Measurements from ENCODE around the gene MRPL52. TPM values are rescaled to one million over a fixed set of nuclear protein-coding genes. Genes with fewer than 3 reads are reported as not detected.
A peak's percentile ranks its signal among the peaks of the same experiment; 100 is the strongest.

Gene MRPL52
- total RNA-seq, 2 donors from 2014 or later = 29.3 to 45.1 TPM

DNA sequence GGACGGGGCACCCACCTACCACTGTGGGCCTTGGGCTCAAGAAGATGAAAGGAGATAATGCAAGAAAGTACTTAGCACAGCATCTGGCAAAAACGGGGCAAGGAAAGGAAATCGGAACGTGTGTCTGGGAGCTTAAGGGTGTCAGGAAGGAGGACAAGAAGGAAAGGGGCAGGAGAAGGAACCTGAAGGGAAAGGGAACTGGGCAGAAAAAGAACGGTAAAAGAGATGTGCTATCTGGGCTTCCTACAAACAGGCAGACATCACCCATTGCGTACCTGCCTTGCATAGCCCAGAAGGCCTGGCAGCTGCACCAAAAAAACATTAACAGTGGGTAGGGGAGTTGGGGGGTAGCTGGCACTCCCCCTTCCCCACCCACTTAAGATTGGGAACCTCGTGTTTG lies 52.4 kb downstream of the MRPL52 start:
- no peak for DNase-seq
- Histone ChIP-seq H3K27ac (no peak overlapping the region), H3K4me1 (peaks cover 24% of the 10 kb centered on the region), H3K36me3 (replicated peaks in 1 of 2; ENCODE audit: insufficient read depth in 1 of 2, low read depth in 2 of 2) (peaks cover 0 to 5% of the 10 kb centered on the region in 2 donors), H3K9me3 (no peaks in the 10 kb centered on the region), H3K27me3 (no peaks in the 10 kb centered on the region), H3K4me3 (no peak overlapping the region)
- WGBS, 2 donors = 31 to 36% methylated on average over 7 of the region's 7 CpGs
- TF ChIP-seq POLR2A (IDR thresholded peaks at IDR 0.05) = no peak
- TF ChIP-seq, protein P1, sequence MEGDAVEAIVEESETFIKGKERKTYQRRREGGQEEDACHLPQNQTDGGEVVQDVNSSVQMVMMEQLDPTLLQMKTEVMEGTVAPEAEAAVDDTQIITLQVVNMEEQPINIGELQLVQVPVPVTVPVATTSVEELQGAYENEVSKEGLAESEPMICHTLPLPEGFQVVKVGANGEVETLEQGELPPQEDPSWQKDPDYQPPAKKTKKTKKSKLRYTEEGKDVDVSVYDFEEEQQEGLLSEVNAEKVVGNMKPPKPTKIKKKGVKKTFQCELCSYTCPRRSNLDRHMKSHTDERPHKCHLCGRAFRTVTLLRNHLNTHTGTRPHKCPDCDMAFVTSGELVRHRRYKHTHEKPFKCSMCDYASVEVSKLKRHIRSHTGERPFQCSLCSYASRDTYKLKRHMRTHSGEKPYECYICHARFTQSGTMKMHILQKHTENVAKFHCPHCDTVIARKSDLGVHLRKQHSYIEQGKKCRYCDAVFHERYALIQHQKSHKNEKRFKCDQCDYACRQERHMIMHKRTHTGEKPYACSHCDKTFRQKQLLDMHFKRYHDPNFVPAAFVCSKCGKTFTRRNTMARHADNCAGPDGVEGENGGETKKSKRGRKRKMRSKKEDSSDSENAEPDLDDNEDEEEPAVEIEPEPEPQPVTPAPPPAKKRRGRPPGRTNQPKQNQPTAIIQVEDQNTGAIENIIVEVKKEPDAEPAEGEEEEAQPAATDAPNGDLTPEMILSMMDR (IDR thresholded peaks at IDR 0.05) = no peak
- no peak for ATAC-seq
- intact Hi-C loops (cut with DNase I) = no loop called here

DNA sequence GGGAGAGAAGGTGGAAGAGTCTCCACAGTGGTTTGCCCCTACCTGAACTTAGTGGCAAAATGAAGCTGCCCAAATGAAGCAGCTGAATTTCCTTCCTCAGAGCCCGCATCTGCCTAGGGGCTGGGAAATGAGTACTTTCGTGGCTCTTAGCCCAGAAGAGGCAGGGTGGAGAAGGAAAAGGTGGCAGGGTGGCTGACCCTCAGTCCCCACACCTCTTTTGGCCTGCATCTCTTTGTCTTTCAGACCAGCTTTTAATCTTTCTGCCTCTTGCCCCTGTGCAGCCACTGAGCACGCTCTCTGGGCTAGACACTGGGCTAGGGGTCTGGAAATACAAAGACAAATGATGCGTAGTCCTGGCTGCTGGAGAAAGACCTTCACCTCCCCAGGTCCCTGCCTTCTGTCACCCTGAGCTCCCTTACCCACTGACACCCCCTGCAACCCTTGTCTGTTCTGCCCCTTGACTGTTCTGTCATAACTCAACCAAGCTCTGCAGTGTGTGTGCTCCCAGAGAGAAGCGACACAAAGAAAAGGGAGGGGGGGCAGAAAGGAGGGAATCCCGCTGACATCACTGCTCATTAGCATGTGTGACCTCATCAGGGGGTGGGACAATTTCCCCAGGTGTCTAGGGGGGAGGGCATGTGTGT lies 53.0 kb downstream of the MRPL52 start:
- DNase-seq = peak; percentile 59 to 81 (median 72)
- Histone ChIP-seq H3K36me3 (replicated peaks in 1 of 2; ENCODE audit: insufficient read depth in 1 of 2, low read depth in 2 of 2) (no peaks in the 10 kb centered on the region), H3K4me3 (no peak overlapping the region), H3K9me3 (no peaks in the 10 kb centered on the region), H3K27ac (no peak overlapping the region), H3K4me1 (peaks cover 29% of the 10 kb centered on the region), H3K27me3 (no peaks in the 10 kb centered on the region)
- peak; percentile 24 for ATAC-seq
- TF ChIP-seq POLR2A (IDR thresholded peaks at IDR 0.05) = peak in 1 of 3 donors; percentile 8
- TF ChIP-seq, protein P1 (IDR thresholded peaks at IDR 0.05) = no peak
- intact Hi-C loops (cut with DNase I) = no loop called here
- WGBS, 2 donors = 23 to 39% methylated on average over 4 to 6 of the region's 6 CpGs

DNA sequence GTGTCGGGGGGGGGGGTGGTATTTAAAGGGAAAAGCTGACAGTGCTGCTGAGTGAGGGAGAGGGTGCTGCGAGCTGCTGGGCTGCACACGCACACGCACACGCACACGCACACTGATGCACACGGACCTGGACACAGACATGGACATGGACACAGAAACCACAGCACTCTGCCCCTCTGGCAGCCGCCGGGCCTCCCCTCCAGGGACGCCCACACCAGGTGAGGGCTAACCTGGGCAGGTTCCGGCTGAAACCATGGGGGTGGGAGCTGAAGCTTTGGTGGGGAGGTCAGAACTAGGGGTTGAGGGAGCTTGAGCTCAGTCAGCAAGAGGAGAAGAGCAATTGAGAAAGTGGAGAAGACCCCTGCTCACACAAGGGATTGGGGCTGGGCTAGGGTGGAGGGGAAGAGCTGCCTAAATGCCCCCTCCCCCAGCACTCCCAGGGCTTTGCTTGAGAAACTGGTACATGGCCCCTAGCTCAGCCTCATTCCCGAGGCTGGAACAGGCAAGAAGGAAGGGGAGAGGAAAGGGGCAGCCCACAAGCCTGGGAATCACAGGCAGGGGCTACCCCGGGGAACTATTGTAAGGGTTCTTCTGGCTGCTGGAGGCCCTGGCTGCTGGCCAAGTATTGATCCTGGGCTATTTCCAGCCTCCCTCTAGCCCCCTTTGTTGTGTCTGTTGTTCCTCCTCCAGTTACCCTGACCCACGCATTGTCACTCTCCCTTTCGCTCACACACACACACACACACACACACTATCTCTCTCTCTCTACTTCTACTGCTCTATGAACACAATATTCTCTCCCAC lies 53.7 kb downstream of the MRPL52 start, which contains the start of gene REM2:
REM2 (plus strand) TSS at position 50 of the 804 bp plus-strand sequence; CDS start at position 116, 66 bp downstream.
- intact Hi-C loops (cut with DNase I) = no loop called here
- no peak for ATAC-seq
- TF ChIP-seq POLR2A (IDR thresholded peaks at IDR 0.05) = no peak
- TF ChIP-seq, protein P1 (IDR thresholded peaks at IDR 0.05) = no peak
- Histone ChIP-seq H3K27ac (peak within 1 kb of the TSS in 3 of 4 donors; percentile 18 to 47 (median 33)), H3K4me3 (no peak within 1 kb of the TSS), H3K27me3 (no peaks in the 10 kb centered on the region), H3K4me1 (peaks cover 36% of the 10 kb centered on the region), H3K36me3 (replicated peaks in 1 of 2; ENCODE audit: insufficient read depth in 1 of 2, low read depth in 2 of 2) (no peaks in the 10 kb centered on the region), H3K9me3 (no peaks in the 10 kb centered on the region)
- 28 to 33% methylated on average over 5 to 15 of the region's 15 CpGs for WGBS, 2 donors
- DNase-seq = peak in 1 of 4 donors; percentile 24

DNA sequence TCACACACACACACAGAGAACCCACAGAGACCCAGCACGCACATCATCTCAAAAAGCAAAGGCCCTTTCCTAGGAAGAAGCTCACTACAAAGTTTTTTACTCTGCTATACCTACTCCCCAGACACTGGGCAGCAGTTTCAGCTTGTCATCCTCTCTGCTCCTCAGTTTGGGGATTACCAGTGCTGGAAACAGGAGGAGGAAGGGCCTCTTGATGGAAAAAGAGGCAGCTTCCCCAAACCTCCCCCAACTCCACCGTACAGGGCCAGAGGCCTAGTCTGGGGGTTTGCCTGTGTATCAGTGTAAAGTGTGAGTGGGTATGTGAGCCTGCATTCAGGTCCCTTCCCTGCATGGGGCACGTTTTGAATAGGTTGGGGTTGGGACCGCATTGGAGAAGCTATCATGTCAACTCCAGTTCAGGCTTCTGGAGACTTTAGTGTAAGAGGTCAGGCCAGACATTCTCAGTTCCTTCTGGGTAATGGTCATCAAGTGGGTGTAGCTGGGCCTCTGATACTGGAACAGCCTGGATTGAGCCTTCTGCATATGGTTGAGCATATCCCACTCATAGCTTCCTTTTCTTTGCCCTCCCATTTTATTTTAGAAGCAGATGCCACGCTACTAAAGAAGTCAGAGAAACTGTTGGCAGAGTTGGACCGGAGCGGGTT lies 54.5 kb downstream of the MRPL52 start:
- H3K4me3 ChIP-seq = no peak overlapping the region
- H3K27ac ChIP-seq = peak overlapping the region in 1 of 4 donors; percentile 33
- intact Hi-C loops (cut with DNase I) = no loop called here
- no peaks in the 10 kb centered on the region for H3K9me3 ChIP-seq
- ATAC-seq (no peak), DNase-seq (no peak)
- TF ChIP-seq, protein P1 (IDR thresholded peaks at IDR 0.05) = no peak
- no peak for TF ChIP-seq POLR2A (IDR thresholded peaks at IDR 0.05)
- WGBS, 2 donors = 68 to 76% methylated on average over 5 to 7 of the region's 7 CpGs
- no peaks in the 10 kb centered on the region for H3K36me3 ChIP-seq (replicated peaks in 1 of 2; ENCODE audit: insufficient read depth in 1 of 2, low read depth in 2 of 2)
- peaks cover 36% of the 10 kb centered on the region for H3K4me1 ChIP-seq
- H3K27me3 ChIP-seq = no peaks in the 10 kb centered on the region

Small RNAs within 50 kb of the gene (small RNA-seq; reads per million reads assigned to genes)
- not detected for gene RF00019

Other genes with a start within 250 kb of the MRPL52 start
- gene DAD1, start 240.7 kb upstream of the MRPL52 start, total RNA-seq = 100 to 1,000 TPM in 1 of 2 donors, 10 to 100 TPM in 1; 91.3 to 104 TPM
- gene ABHD4, start 231.6 kb upstream of the MRPL52 start, total RNA-seq = 10 to 100 TPM; 11.9 to 28.3 TPM
- not detected for gene OR6J1, start 185.5 kb upstream of the MRPL52 start, total RNA-seq
- 10 to 100 TPM; 73.2 to 83.5 TPM for gene OXA1L, start 63.2 kb upstream of the MRPL52 start, total RNA-seq
- 10 to 100 TPM in 1 of 2 donors, 1 to 10 TPM in 1; 6.9 to 16.6 TPM for gene SLC7A7, start 14.5 kb upstream of the MRPL52 start, total RNA-seq
- 10 to 100 TPM; 55.3 to 65.3 TPM for gene MMP14, start 6.7 kb downstream of the MRPL52 start, total RNA-seq
- gene LRP10, start 41.9 kb downstream of the MRPL52 start, total RNA-seq = 10 to 100 TPM; 47.8 to 83.0 TPM
- gene REM2, start 53.3 kb downstream of the MRPL52 start, total RNA-seq = not detected
- 100 to 1,000 TPM in 1 of 2 donors, 10 to 100 TPM in 1; 39.4 to 219 TPM for gene RBM23, start 89.3 kb downstream of the MRPL52 start, total RNA-seq
- gene PRMT5, start 99.5 kb downstream of the MRPL52 start, total RNA-seq = 10 to 100 TPM; 36.1 to 40.2 TPM
- gene HAUS4, start 127.2 kb downstream of the MRPL52 start, total RNA-seq = 10 to 100 TPM; 16.8 to 47.0 TPM
- gene AJUBA, start 152.7 kb downstream of the MRPL52 start, total RNA-seq = 10 to 100 TPM; 15.8 to 19.5 TPM
- 10 to 100 TPM in 1 of 2 donors, 1 to 10 TPM in 1; 4.0 to 11.2 TPM for gene C14orf93, start 180.3 kb downstream of the MRPL52 start, total RNA-seq
- gene PSMB5, start 205.0 kb downstream of the MRPL52 start, total RNA-seq = 10 to 100 TPM; 47.0 to 93.3 TPM
- gene PSMB11, start 212.3 kb downstream of the MRPL52 start, total RNA-seq = not detected
- 1 to 10 TPM; 4.9 to 9.9 TPM for gene CDH24, start 227.6 kb downstream of the MRPL52 start, total RNA-seq

Data from body of pancreas (tissue), 4 donors.